ENCODE measurements around the gene XPC.

DNA sequence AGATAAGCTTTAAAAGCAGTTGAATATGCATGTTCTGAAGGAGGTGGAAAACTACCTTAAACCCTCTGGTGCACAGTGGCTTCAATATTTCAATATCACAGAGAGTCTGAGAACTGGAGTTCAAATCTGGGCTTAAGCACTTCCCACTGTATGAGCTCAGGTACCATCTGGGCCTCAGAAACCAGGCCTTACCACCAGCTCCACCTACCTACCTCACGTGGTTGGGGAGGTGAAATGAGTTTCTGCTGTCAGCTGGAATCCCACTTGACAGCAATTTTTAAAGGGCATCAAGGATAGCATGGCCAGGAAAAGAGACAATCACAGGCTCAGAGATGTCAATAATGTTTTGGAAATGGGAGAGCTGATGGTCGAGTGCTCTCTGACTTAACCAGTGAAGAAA is 58.8 kb downstream of the XPC start:
- TF ChIP-seq, protein P1, sequence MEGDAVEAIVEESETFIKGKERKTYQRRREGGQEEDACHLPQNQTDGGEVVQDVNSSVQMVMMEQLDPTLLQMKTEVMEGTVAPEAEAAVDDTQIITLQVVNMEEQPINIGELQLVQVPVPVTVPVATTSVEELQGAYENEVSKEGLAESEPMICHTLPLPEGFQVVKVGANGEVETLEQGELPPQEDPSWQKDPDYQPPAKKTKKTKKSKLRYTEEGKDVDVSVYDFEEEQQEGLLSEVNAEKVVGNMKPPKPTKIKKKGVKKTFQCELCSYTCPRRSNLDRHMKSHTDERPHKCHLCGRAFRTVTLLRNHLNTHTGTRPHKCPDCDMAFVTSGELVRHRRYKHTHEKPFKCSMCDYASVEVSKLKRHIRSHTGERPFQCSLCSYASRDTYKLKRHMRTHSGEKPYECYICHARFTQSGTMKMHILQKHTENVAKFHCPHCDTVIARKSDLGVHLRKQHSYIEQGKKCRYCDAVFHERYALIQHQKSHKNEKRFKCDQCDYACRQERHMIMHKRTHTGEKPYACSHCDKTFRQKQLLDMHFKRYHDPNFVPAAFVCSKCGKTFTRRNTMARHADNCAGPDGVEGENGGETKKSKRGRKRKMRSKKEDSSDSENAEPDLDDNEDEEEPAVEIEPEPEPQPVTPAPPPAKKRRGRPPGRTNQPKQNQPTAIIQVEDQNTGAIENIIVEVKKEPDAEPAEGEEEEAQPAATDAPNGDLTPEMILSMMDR (IDR thresholded peaks at IDR 0.05; ENCODE audit: borderline replicate concordance, extremely low read depth, low read length, poor library complexity, severe bottlenecking), result no peak
- no peak for TF ChIP-seq EZH2 (IDR thresholded peaks at IDR 0.05; ENCODE audit: borderline replicate concordance, low read depth, low read length, severe bottlenecking)

All from DND-41 (cell line).